SHP77 treated with DMSO at 0.1 percent for 48 hours (cell line): Measurements from ENCODE around the gene TCHP.

Source experiments
- DNase-seq: peaks from one replicate; lab custom pipeline; 2025; lab: John Stamatoyannopoulos, UW

The TCHP gene

DNA sequence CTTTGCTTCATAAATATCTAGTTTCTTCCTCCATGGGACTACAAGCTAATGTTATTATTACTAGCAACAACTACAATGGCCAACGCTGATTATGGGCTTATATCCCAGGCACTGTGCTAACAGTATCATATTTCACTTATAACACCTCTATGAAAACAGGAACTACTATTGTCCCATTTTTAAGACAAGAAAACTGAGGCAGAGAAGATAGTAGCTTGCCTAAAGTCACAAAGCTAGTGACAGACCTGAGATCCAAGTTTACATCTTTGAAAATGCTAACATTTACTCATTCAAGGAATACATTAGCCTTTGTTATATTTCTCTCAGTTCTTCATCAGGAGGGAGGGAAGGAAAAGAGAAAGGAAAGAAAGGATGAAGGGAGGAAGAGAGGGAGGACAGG lies 63.3 kb downstream of the TCHP start:
- DNase-seq, result no peak

DNA sequence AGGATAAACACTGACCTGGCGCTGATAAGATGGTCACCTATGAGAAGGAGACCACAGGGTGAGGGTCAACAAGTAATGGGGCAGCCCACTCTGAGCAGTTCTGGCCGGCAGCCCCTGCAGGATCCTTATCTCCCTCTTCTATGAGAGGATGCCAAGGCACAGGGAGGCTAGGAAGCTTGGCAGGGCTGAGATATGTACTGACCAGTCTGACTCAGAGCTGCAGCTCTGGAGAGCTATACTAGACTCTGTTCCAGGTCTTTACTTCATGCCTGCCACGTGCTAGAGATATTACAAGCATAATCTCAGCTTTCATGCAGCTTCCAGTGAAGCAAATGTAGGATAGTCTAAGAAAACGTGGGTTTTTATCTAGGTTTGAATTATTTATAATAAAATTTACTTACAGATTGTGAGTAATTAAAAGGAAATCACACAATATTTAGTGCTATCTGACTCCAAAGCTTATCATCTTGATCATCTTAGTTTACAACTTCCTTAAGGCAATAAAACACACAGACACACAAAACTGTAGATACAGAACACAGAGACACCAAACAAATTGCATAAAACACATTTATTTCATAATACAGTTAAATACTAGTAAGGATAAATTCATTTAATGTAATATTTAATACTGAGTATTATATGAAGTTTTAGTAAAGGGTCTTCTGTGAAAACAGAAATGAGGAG lies 63.8 kb downstream of the TCHP start:
- DNase-seq, result no peak

GRCh38 chr12:109966546-109966945 lies 66.5 kb downstream of the TCHP start:
- no peak for DNase-seq

- DNase-seq, result no peak
Observed at GRCh38 chr12:109967383-109968031, 67.4 kb downstream of the TCHP start.
